SK-N-SH (cell line): ENCODE data around the gene FZD10. TPM values are rescaled to one million over a fixed set of nuclear protein-coding genes. Genes with fewer than 3 reads are reported as not detected.

Source experiments
- CTCF ChIA-PET: fragments of 300-600, 350-600 bp; formaldehyde crosslinking; extraction: SDS; loops from one replicate; lab custom pipeline; 2021; lab: Yijun Ruan, JAX
- POLR2A ChIA-PET: fragments of 350-600 bp; sonication (Branson Sonifier 250); formaldehyde crosslinking; extraction: SDS; loops from one replicate; lab custom pipeline; 2020; ENCODE audit warnings: antibody characterized with exemption, inconsistent platforms; lab: Yijun Ruan, JAX
- DNase-seq: peaks from one replicate; pipeline ENCODE4 v3.0.0; 2012
- H2AFZ ChIP-seq: fragments of 200-600 bp; sonication (generic); 2 replicates; pipeline ENCODE4 v1.8.1; 2016; ENCODE audit warnings: antibody characterized with exemption, mild to moderate bottlenecking, low read depth
- H3F3A ChIP-seq: fragments of 200-600 bp; sonication (generic); replicated peaks from 2 replicates; pipeline ENCODE3; 2016; ENCODE audit warnings: antibody characterized with exemption, mild to moderate bottlenecking; ENCODE audit not compliant: insufficient read depth
- H3K27ac ChIP-seq, 2 experiments: fragments of 200-500 bp in 1 of 2; fragments of 200-600 bp in 1 of 2; sonication (Bioruptor generic) in 1 of 2; sonication (generic), shearing (Covaris generic) in 1 of 2; 2 replicates each; pipeline versions ENCODE4 v1.5.1 to v1.6.1; 2014 to 2016; ENCODE audit warnings: low read depth in 2 of 2, inconsistent platforms in 1 of 2, low read length in 1 of 2, mild to moderate bottlenecking in 1 of 2, mixed read lengths in 1 of 2
- H3K27me3 ChIP-seq: fragments of 200-600 bp; sonication (generic), shearing (Covaris generic); 2 replicates; pipeline ENCODE4 v1.6.1; 2016; ENCODE audit warnings: mixed run types; ENCODE audit not compliant: insufficient read depth
- H3K36me3 ChIP-seq, 2 experiments: fragments of 200-500 bp in 1 of 2; fragments of 200-600 bp in 1 of 2; sonication (Bioruptor generic) in 1 of 2; sonication (generic) in 1 of 2; replicated peaks in 1 of 2; 2 replicates each; pipeline versions ENCODE3 to v1.5.1; 2014 to 2016; ENCODE audit warnings: low read length in 1 of 2, mild to moderate bottlenecking in 1 of 2; ENCODE audit not compliant: insufficient read depth in 2 of 2, control insufficient read depth in 1 of 2
- H3K4me1 ChIP-seq, 2 experiments: fragments of 200-500 bp in 1 of 2; fragments of 200-600 bp in 1 of 2; sonication (Bioruptor generic) in 1 of 2; sonication (generic), shearing (Covaris generic) in 1 of 2; 2 replicates each; pipeline versions ENCODE4 v1.5.1 to v1.6.1; 2014 to 2016; ENCODE audit warnings: low read depth in 1 of 2, low read length in 1 of 2, mixed run types in 1 of 2; ENCODE audit not compliant: insufficient read depth in 2 of 2, control insufficient read depth in 1 of 2
- H3K4me2 ChIP-seq: fragments of 200-600 bp; sonication (generic), shearing (Covaris generic); 2 replicates; pipeline ENCODE4 v1.6.1; 2017; ENCODE audit warnings: mixed run types
- H3K4me3 ChIP-seq, 2 experiments: fragments of 200-500 bp in 1 of 2; fragments of 200-600 bp in 1 of 2; sonication (Bioruptor generic) in 1 of 2; sonication (generic), shearing (Covaris generic) in 1 of 2; 2 replicates each; pipeline versions ENCODE4 v1.5.1 to v1.8.1; 2014 to 2016; ENCODE audit warnings: low read depth in 2 of 2, inconsistent platforms in 1 of 2, low read length in 1 of 2, mild to moderate bottlenecking in 1 of 2, mixed read lengths in 1 of 2, moderate library complexity in 1 of 2
- H3K79me2 ChIP-seq: fragments of 200-600 bp; sonication (generic); 2 replicates; pipeline ENCODE4 v1.8.1; 2017; ENCODE audit warnings: mild to moderate bottlenecking; ENCODE audit not compliant: insufficient read depth
- H3K9ac ChIP-seq: fragments of 200-600 bp; sonication (generic); 2 replicates; pipeline ENCODE4 v1.6.1; 2017; ENCODE audit warnings: mixed run types
- H3K9me2 ChIP-seq: fragments of 200-600 bp; sonication (generic); 2 replicates; pipeline ENCODE4 v1.6.1; 2017; ENCODE audit warnings: mixed run types
- H3K9me3 ChIP-seq: fragments of 200-600 bp; sonication (generic); 2 replicates; pipeline ENCODE4 v1.6.1; 2017; ENCODE audit warnings: mixed run types, mild to moderate bottlenecking, moderate library complexity
- H4K20me1 ChIP-seq: fragments of 200-600 bp; sonication (generic); 2 replicates; pipeline ENCODE4 v1.6.1; 2017; ENCODE audit warnings: mild to moderate bottlenecking, mixed run types; ENCODE audit not compliant: insufficient read depth
- EZH2phosphoT487 ChIP-seq: fragments of 200-600 bp; sonication (generic); IDR thresholded peaks from 2 replicates; pipeline ENCODE4 v1.6.1; 2017; ENCODE audit warnings: low read depth, mixed run types, mild to moderate bottlenecking, antibody characterized with exemption, moderate library complexity, borderline replicate concordance
- FOXM1 ChIP-seq: IDR thresholded peaks from 2 replicates; pipeline ENCODE4 v1.4.0; 2012; ENCODE audit warnings: low read depth, mild to moderate bottlenecking
- GABPA ChIP-seq: IDR thresholded peaks from 2 replicates; pipeline ENCODE4 v1.4.0; 2012; ENCODE audit warnings: low read depth, mild to moderate bottlenecking
- MEF2A ChIP-seq: IDR thresholded peaks from 2 replicates; pipeline ENCODE4 v1.4.0; 2012; ENCODE audit warnings: low read depth, borderline replicate concordance
- NFIC ChIP-seq: IDR thresholded peaks from 2 replicates; pipeline ENCODE4 v1.4.0; 2012; ENCODE audit warnings: borderline replicate concordance
- RAD21 ChIP-seq: IDR thresholded peaks from 2 replicates; pipeline ENCODE4 v1.6.1; 2012; ENCODE audit warnings: mild to moderate bottlenecking, low read length
- RFX5 ChIP-seq: IDR thresholded peaks from 2 replicates; pipeline ENCODE4 v1.6.1; 2012; ENCODE audit warnings: mild to moderate bottlenecking, improper control_type of control experiment, low read length
- RXRA ChIP-seq: IDR thresholded peaks from 2 replicates; pipeline ENCODE4 v1.4.0; 2012; ENCODE audit warnings: low read depth, mild to moderate bottlenecking, borderline replicate concordance
- TEAD4 ChIP-seq: IDR thresholded peaks from 2 replicates; pipeline ENCODE4 v1.4.0; 2012; ENCODE audit warnings: mild to moderate bottlenecking, borderline replicate concordance; ENCODE audit not compliant: insufficient read depth
- WGBS: methylation state at CpG from one replicate; pipeline ENCODE4 v1.1.6; 2017; ENCODE audit warnings: low lambda C conversion rate; 5-methylcytosine and 5-hydroxymethylcytosine counted together
- polyA plus RNA-seq, 3 experiments: library from polyadenylated mRNA; depleted of rRNA; stranded (reverse); fragments of >200 nt; gene quantifications; 2 replicates each; pipeline ENCODE4 v1.2.3, GENCODE V29; 2012
- TF ChIP-seq, protein P1 (sequence below): fragments of 200-600 bp; sonication (generic); IDR thresholded peaks from 2 replicates; pipeline ENCODE4 v1.6.1; 2017; ENCODE audit warnings: antibody characterized with exemption, mild to moderate bottlenecking, moderate library complexity
- TF ChIP-seq, protein P2 (sequence below): fragments of 150-350 bp; IDR thresholded peaks from 2 replicates; pipeline ENCODE4 v1.6.1; 2017; ENCODE audit warnings: antibody characterized with exemption, low read length, low read depth, borderline replicate concordance
- TF ChIP-seq, protein P3 (sequence below): IDR thresholded peaks from 2 replicates; pipeline ENCODE4 v1.4.0; 2012; ENCODE audit warnings: low read depth
- TF ChIP-seq, protein P4 (sequence below): fragments of 150-350 bp; IDR thresholded peaks from 2 replicates; pipeline ENCODE4 v1.6.1; 2016; ENCODE audit warnings: mild to moderate bottlenecking, low read depth, low read length
- TF ChIP-seq, protein P5 (sequence below): IDR thresholded peaks from 2 replicates; pipeline ENCODE4 v1.4.0; 2012; ENCODE audit warnings: low read depth, borderline replicate concordance
- TF ChIP-seq, protein P6 (sequence below): IDR thresholded peaks from 2 replicates; pipeline ENCODE4 v1.6.1; 2012; ENCODE audit warnings: mild to moderate bottlenecking, low read depth, low read length, moderate library complexity
- TF ChIP-seq, protein P7 (sequence below): IDR thresholded peaks from 2 replicates; pipeline ENCODE4 v1.4.0; 2012; ENCODE audit warnings: low read depth, borderline replicate concordance

Gene FZD10
- polyA plus RNA-seq, 1 of the 3 experiments (the other 2 are of a cell fraction), result not detected

DNA sequence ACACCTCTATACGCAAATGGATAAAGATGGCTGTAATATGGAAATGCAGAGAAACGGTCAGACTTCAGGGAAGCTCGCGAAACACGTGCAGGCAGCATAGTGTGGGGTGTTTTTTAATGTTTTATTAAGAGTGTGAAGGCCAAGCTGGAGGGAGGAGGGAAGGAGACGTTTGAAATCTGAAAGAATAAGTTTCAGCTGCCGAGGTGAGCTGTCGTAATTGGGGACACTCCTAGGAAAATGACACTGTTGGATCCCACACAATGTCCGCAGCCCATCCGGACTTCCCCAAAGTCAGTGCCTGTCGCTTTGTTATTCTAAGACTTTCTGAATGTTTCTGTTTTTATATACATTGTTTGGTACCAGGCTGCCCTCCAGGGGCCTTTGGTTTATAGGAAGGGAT, 8.3 kb downstream of the FZD10 start:
- Histone ChIP-seq H3K79me2 (no peaks in the 10 kb centered on the region), H3K4me1 (no peaks in the 10 kb centered on the region), H3K4me3 (no peak overlapping the region), H3K27ac (no peak overlapping the region), H3K36me3 (no peaks in the 10 kb centered on the region), H3F3A (no peaks in the 10 kb centered on the region), H3K9me2 (no peaks in the 10 kb centered on the region), H3K4me2 (no peak overlapping the region), H3K27me3 (no peaks in the 10 kb centered on the region), H3K9me3 (no peaks in the 10 kb centered on the region), H2AFZ (no peak overlapping the region), H4K20me1 (no peaks in the 10 kb centered on the region), H3K9ac (no peak overlapping the region)
- no peak for DNase-seq
- 16% methylated on average over 11 of the region's 11 CpGs for WGBS
- POLR2A ChIA-PET, result no interaction called here
- CTCF ChIA-PET, result interaction anchor here (1.5 kb wide), 1 partner anchor 128 kb away, joined by 7 read pairs; no protein-coding TSS in a partner anchor
- TF ChIP-seq, protein P1, sequence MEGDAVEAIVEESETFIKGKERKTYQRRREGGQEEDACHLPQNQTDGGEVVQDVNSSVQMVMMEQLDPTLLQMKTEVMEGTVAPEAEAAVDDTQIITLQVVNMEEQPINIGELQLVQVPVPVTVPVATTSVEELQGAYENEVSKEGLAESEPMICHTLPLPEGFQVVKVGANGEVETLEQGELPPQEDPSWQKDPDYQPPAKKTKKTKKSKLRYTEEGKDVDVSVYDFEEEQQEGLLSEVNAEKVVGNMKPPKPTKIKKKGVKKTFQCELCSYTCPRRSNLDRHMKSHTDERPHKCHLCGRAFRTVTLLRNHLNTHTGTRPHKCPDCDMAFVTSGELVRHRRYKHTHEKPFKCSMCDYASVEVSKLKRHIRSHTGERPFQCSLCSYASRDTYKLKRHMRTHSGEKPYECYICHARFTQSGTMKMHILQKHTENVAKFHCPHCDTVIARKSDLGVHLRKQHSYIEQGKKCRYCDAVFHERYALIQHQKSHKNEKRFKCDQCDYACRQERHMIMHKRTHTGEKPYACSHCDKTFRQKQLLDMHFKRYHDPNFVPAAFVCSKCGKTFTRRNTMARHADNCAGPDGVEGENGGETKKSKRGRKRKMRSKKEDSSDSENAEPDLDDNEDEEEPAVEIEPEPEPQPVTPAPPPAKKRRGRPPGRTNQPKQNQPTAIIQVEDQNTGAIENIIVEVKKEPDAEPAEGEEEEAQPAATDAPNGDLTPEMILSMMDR, result no peak
- TF ChIP-seq RFX5, result no peak
- TF ChIP-seq, protein P2, sequence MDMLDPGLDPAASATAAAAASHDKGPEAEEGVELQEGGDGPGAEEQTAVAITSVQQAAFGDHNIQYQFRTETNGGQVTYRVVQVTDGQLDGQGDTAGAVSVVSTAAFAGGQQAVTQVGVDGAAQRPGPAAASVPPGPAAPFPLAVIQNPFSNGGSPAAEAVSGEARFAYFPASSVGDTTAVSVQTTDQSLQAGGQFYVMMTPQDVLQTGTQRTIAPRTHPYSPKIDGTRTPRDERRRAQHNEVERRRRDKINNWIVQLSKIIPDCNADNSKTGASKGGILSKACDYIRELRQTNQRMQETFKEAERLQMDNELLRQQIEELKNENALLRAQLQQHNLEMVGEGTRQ, result no peak
- no peak for TF ChIP-seq EZH2phosphoT487
- no peak for TF ChIP-seq RXRA
- TF ChIP-seq, protein P3, sequence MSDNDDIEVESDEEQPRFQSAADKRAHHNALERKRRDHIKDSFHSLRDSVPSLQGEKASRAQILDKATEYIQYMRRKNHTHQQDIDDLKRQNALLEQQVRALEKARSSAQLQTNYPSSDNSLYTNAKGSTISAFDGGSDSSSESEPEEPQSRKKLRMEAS, result no peak
- TF ChIP-seq, protein P4, sequence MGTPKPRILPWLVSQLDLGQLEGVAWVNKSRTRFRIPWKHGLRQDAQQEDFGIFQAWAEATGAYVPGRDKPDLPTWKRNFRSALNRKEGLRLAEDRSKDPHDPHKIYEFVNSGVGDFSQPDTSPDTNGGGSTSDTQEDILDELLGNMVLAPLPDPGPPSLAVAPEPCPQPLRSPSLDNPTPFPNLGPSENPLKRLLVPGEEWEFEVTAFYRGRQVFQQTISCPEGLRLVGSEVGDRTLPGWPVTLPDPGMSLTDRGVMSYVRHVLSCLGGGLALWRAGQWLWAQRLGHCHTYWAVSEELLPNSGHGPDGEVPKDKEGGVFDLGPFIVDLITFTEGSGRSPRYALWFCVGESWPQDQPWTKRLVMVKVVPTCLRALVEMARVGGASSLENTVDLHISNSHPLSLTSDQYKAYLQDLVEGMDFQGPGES, result no peak
- TF ChIP-seq, protein P5, sequence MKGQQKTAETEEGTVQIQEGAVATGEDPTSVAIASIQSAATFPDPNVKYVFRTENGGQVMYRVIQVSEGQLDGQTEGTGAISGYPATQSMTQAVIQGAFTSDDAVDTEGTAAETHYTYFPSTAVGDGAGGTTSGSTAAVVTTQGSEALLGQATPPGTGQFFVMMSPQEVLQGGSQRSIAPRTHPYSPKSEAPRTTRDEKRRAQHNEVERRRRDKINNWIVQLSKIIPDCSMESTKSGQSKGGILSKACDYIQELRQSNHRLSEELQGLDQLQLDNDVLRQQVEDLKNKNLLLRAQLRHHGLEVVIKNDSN, result no peak
- TF ChIP-seq, protein P6, sequence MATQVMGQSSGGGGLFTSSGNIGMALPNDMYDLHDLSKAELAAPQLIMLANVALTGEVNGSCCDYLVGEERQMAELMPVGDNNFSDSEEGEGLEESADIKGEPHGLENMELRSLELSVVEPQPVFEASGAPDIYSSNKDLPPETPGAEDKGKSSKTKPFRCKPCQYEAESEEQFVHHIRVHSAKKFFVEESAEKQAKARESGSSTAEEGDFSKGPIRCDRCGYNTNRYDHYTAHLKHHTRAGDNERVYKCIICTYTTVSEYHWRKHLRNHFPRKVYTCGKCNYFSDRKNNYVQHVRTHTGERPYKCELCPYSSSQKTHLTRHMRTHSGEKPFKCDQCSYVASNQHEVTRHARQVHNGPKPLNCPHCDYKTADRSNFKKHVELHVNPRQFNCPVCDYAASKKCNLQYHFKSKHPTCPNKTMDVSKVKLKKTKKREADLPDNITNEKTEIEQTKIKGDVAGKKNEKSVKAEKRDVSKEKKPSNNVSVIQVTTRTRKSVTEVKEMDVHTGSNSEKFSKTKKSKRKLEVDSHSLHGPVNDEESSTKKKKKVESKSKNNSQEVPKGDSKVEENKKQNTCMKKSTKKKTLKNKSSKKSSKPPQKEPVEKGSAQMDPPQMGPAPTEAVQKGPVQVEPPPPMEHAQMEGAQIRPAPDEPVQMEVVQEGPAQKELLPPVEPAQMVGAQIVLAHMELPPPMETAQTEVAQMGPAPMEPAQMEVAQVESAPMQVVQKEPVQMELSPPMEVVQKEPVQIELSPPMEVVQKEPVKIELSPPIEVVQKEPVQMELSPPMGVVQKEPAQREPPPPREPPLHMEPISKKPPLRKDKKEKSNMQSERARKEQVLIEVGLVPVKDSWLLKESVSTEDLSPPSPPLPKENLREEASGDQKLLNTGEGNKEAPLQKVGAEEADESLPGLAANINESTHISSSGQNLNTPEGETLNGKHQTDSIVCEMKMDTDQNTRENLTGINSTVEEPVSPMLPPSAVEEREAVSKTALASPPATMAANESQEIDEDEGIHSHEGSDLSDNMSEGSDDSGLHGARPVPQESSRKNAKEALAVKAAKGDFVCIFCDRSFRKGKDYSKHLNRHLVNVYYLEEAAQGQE, result no peak
- no peak for TF ChIP-seq RAD21
- no peak for TF ChIP-seq FOXM1
- no peak for TF ChIP-seq GABPA
- TF ChIP-seq NFIC, result no peak
- TF ChIP-seq TEAD4, result no peak
- TF ChIP-seq MEF2A, result no peak
- TF ChIP-seq, protein P7, sequence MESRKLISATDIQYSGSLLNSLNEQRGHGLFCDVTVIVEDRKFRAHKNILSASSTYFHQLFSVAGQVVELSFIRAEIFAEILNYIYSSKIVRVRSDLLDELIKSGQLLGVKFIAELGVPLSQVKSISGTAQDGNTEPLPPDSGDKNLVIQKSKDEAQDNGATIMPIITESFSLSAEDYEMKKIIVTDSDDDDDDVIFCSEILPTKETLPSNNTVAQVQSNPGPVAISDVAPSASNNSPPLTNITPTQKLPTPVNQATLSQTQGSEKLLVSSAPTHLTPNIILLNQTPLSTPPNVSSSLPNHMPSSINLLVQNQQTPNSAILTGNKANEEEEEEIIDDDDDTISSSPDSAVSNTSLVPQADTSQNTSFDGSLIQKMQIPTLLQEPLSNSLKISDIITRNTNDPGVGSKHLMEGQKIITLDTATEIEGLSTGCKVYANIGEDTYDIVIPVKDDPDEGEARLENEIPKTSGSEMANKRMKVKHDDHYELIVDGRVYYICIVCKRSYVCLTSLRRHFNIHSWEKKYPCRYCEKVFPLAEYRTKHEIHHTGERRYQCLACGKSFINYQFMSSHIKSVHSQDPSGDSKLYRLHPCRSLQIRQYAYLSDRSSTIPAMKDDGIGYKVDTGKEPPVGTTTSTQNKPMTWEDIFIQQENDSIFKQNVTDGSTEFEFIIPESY, result no peak
